ENCODE measurements around the gene TRPM8.
A peak's percentile ranks its signal among the peaks of the same experiment; 100 is the strongest.
"Not testable (repeated sequence)": the region's sequence is repeated elsewhere in the genome, so short reads cannot be mapped to it uniquely, and the experiment has no call there.

TRPM8 gene

DNA sequence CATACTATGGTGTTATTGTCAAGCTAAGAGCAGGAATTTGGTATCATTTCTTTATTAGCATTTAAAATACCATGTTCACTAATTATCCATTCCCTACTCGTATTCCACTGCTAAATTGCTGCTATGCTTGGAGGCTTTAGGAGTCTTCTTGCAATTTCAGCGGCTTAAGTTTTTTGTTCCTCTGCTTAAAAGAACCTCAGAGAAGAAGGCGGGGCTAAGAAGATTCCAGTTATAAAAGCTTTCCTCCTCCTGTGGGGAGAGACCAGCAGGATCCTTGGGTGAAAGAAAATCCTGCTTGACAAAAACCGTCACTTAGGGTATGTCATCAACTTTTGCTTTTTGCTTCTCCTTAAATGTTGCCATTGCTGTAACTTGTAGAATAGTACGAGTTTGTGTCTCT is at the start of gene TRPM8:
Gene TRPM8 (plus strand): TSS at position 258 of the 400 bp plus-strand sequence. CDS start 9,165 bp downstream, outside the sequence.
- DNase-seq (ENCODE audit: low read depth in 2 of 3, low spot score in 2 of 3): no peak

- peak in 2 of 3 experiments; percentile 20 to 29 for DNase-seq (ENCODE audit: low read depth in 2 of 3, low spot score in 2 of 3)
Measured at GRCh38 chr2:233867993-233868532, 49.1 kb upstream of the TRPM8 start, which contains the start of gene MSL3B. TSS of gene MSL3B (minus strand) at chr2:233868386.

GRCh38 chr2:233871432-233871831 is 45.7 kb upstream of the TRPM8 start:
- DNase-seq (ENCODE audit: low read depth in 2 of 3, low spot score in 2 of 3): no peak

GRCh38 chr2:233872125-233872524 is 45.0 kb upstream of the TRPM8 start:
- not testable (repeated sequence) for DNase-seq (ENCODE audit: low read depth in 2 of 3, low spot score in 2 of 3)

DNA sequence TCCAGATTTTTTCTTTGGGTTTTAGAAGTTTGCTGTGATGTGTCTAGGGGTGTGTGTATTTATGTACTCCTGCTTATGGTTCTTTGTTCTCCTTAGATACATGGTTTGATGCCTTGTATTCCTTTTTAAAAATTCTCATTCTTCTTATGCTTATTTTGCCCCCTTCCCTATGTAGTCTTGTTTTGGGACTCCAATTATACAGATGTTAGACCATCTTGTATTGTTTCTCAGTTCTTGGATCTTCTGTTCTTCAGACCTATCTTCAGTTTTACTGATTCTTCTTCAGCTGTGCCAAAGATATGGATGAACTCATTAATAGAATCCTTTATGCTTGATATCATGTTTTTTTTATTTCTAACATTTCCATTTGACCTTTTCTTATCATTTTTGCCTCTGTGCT is 34.8 kb upstream of the TRPM8 start:
- DNase-seq (ENCODE audit: low read depth in 2 of 3, low spot score in 2 of 3): no peak

DNA sequence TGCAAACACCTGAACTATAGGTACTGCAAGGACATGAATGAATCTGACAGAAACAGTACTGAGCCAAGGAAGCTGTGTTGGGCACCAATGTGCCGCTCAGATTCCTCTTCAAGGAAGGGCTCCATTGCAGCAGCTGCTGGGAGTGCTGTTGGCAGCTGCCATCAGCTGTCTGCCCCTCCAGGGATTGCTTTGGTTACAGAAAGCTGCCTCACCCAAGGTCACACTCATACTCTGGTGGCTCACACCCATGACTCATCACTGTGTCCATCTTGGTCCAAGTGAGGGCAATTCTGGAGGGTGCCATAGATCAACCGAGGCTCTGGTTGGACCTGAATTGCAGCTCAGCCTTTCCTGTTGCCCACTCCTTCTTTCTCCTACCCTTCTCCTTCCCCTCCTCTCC is 24.4 kb upstream of the TRPM8 start:
- DNase-seq (ENCODE audit: low read depth in 2 of 3, low spot score in 2 of 3): no peak

- not testable (repeated sequence) for DNase-seq (ENCODE audit: low read depth in 2 of 3, low spot score in 2 of 3)
Measured at GRCh38 chr2:233896253-233896652, 20.9 kb upstream of the TRPM8 start.

DNA sequence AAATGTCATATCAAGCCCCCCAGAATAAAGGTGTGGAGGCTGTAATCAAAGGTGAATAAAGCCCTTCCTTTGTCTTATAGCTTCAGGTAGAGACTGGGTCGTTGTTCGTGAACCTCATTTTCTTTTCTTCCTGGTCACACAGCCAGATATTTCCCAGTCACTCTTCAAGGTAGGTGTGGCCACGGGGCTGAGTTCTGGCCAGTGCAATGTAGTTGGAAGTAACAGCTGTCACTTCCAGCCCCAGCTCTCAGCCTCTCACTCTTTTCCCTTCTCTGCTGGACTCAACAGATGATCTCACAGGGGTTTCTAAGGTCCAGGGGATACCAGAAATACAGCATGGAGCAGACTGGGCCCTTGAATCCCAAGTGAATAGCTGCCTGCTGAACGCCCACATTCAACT is 15.8 kb upstream of the TRPM8 start:
- DNase-seq (ENCODE audit: low read depth in 2 of 3, low spot score in 2 of 3): no peak

GRCh38 chr2:233901884-233902283 is 15.3 kb upstream of the TRPM8 start:
- no peak for DNase-seq (ENCODE audit: low read depth in 2 of 3, low spot score in 2 of 3)

- no peak for DNase-seq (ENCODE audit: low read depth in 2 of 3, low spot score in 2 of 3)
Measured at GRCh38 chr2:233905945-233906344, 11.2 kb upstream of the TRPM8 start.

- DNase-seq (ENCODE audit: low read depth in 2 of 3, low spot score in 2 of 3): no peak
Measured at GRCh38 chr2:233907627-233908026, 9.5 kb upstream of the TRPM8 start.

DNA sequence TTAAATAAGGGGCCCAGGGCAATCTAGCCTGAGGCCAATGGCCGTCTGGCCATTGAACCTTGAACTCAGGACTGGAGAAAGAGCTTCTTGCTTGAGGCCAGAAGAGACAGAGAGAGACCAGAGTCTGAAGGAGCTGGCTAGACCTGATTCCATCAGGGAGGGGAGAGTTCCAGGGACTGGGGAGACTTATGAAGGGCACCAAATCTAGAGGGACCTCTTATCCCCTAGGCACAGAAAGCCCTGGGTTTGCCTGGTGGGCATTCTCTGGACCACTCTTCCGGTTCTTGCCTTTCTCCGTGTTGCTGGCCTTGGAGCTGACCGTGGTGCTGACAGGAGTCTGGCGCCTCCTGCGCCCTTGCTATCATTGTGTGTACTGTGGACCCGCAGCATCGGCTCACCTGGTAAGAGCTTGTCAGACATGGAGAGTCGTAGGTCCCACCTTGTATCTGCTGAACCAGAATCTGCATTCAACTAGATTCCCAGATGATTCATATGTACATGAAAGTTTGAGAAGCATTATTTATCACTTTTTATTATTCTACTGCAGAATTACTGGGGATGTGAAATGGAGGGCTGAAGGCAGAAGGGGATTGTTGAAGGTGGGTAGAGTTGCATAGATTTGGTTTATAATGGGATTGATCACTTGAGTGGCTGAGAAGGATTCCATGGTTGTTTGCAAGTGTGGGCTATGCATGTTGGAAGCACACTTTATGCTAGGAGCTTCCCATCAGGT is 4.3 kb upstream of the TRPM8 start:
- no peak for DNase-seq (ENCODE audit: low read depth in 2 of 3, low spot score in 2 of 3)

GRCh38 chr2:233915128-233915527 is 2.0 kb upstream of the TRPM8 start:
- DNase-seq (ENCODE audit: low read depth in 2 of 3, low spot score in 2 of 3): no peak

- no peak for DNase-seq (ENCODE audit: low read depth in 2 of 3, low spot score in 2 of 3)
Measured at GRCh38 chr2:233919319-233919718, 2.1 kb downstream of the TRPM8 start.

- DNase-seq (ENCODE audit: low read depth in 2 of 3, low spot score in 2 of 3): no peak
Measured at GRCh38 chr2:233919938-233920337, 2.8 kb downstream of the TRPM8 start.

DNA sequence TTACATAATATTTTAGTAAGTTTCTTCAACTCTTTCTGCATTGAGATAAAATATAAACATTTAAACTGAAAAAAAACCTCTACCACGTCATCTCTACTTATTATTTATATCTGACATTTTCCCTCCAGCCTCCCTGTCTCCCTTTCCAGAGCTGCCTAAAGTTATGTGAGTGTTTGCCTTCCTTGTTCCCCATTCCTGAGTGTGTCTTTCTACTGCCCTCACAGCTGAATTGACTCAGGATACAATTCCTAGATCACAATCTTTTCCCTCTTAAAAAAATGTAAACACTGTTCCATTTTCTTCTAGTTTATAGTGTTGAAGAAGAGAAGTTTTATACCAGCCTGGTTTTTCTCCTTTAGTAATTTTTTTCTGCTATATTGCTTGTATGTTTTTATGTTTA is 5.3 kb downstream of the TRPM8 start:
- DNase-seq (ENCODE audit: low read depth in 2 of 3, low spot score in 2 of 3): no peak

GRCh38 chr2:233925402-233925801 is 8.2 kb downstream of the TRPM8 start:
- no peak for DNase-seq (ENCODE audit: low read depth in 2 of 3, low spot score in 2 of 3)

GRCh38 chr2:233926806-233927205 is 9.6 kb downstream of the TRPM8 start:
- DNase-seq (ENCODE audit: low read depth in 2 of 3, low spot score in 2 of 3): no peak

DNA sequence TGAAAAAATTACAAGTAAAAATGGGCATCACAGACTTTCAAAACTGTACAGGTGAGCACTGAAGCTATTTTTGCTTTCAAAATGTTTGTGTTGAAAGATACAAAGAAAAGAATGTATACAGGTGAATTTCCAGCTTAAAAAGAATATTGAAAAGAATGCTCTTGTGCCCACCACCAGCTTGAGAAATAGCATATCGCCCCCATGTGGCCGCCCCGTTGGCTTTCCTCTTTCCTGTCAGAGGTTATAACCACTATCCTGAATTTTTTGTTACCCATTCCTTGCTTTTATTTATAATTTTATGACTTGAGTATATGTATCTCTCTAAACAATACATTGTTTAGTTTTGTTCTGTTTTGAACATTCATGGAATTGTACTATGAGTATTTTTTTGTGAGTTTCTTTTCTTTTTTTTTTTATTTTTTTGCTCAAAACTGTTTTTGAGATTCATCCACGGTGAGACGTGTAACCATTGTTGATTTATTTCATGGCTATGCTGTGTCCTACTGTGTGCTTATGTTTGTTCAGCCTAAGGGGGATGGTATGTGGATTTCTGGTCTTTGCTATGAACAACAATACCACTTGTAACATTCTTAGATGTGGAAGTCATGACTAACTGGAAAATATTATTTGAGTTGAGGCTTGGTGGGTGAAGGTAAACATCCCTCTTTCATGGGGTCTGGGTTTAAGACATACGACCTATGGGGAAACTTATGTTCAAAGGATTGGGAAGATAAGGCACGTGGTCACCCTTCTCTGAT is 11.6 kb downstream of the TRPM8 start:
- DNase-seq (ENCODE audit: low read depth in 2 of 3, low spot score in 2 of 3): no peak

- DNase-seq (ENCODE audit: low read depth in 2 of 3, low spot score in 2 of 3): no peak
Measured at GRCh38 chr2:233929352-233930022, 12.3 kb downstream of the TRPM8 start.

- DNase-seq (ENCODE audit: low read depth in 2 of 3, low spot score in 2 of 3): no peak
Measured at GRCh38 chr2:233934524-233934923, 17.4 kb downstream of the TRPM8 start.

DNA sequence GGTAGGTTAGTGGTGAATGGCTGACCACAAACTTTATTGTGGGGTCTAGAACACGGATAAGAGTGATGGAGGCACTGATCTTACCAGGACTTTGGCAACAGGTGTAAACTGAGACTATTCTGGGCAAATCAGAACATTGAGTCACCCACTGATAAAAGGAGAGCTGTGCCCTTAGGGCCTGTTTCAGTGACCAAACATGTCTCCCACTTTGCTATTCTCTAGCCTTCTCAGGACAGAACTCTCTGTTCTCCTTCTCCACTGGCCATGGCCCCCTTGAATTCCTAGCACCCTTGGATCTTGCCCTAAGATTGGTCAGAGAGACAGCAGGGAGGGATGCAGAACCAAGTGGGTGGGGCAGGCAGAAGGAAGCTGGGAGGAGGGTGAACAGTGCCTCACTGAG is 18.3 kb downstream of the TRPM8 start:
- DNase-seq (ENCODE audit: low read depth in 2 of 3, low spot score in 2 of 3): no peak

Measured in activated CD8-positive, alpha-beta memory T cell treated with anti-CD3 and anti-CD28 coated beads for 48 hours (primary cell).